HEK293 (cell line): ENCODE results near the gene KIAA1671.

Experiments
- CTCF ChIA-PET: fragments of 350-600 bp; formaldehyde crosslinking; extraction: SDS; loops from one replicate; lab custom pipeline; 2021; ENCODE audit warnings: antibody characterized with exemption; lab: Yijun Ruan, JAX
- POLR2A ChIA-PET: fragments of 300-600 bp; formaldehyde crosslinking; extraction: SDS; loops from one replicate; lab custom pipeline; 2020; ENCODE audit warnings: antibody characterized with exemption, inconsistent platforms; lab: Yijun Ruan, JAX
- H3K27ac ChIP-seq: fragments of 200-500 bp; sonication (Bioruptor generic); 2 replicates; pipeline ENCODE4 v1.5.1; 2014; ENCODE audit warnings: low read depth, low read length, control low read depth, inconsistent platforms; ENCODE audit errors: extremely low read depth
- H3K36me3 ChIP-seq, 2 experiments: fragments of 200-500 bp in 1 of 2; sonication (Bioruptor generic) in 1 of 2; 1 replicate in 1 of 2; 2 replicates in 1 of 2; pipeline ENCODE4 v1.5.1; 2014 to 2017; ENCODE audit warnings: inconsistent platforms in 2 of 2, low read length in 2 of 2; ENCODE audit not compliant: control insufficient read depth in 2 of 2, insufficient read depth in 1 of 2
- H3K4me1 ChIP-seq: fragments of 200-500 bp; sonication (Bioruptor generic); 2 replicates; pipeline ENCODE4 v1.5.1; 2014; ENCODE audit warnings: mild to moderate bottlenecking, low read length, inconsistent platforms; ENCODE audit not compliant: control insufficient read depth, insufficient read depth
- H3K4me3 ChIP-seq: 2 replicates; pipeline ENCODE4 v1.5.1; 2011; ENCODE audit warnings: low read depth, mild to moderate bottlenecking, control low read depth, low read length, moderate library complexity
- H3K9me3 ChIP-seq: fragments of 200-500 bp; sonication (Bioruptor generic); 2 replicates; pipeline ENCODE4 v1.5.1; 2014; ENCODE audit warnings: low read depth, low read length, inconsistent platforms; ENCODE audit not compliant: control insufficient read depth, insufficient read depth
- BCL11A ChIP-seq: fragments of 450-650 bp; formaldehyde crosslinking; IDR thresholded peaks from 2 replicates; pipeline ENCODE4 v1.5.1; 2016; ENCODE audit warnings: low read depth, missing biosample characterization, missing genetic modification characterization
- CTCF ChIP-seq: fragments of 450-650 bp; formaldehyde crosslinking; IDR thresholded peaks from 2 replicates; pipeline ENCODE4 v1.5.1; 2016; ENCODE audit warnings: missing biosample characterization, missing genetic modification characterization
- ELK4 ChIP-seq: IDR thresholded peaks from 2 replicates; pipeline ENCODE4 v1.6.1; 2011; ENCODE audit warnings: mild to moderate bottlenecking, low read depth, low read length, borderline replicate concordance
- GLI2 ChIP-seq: fragments of 450-650 bp; formaldehyde crosslinking; IDR thresholded peaks from 2 replicates; pipeline ENCODE4; 2017; ENCODE audit warnings: missing biosample characterization, missing genetic modification characterization, low read depth, borderline replicate concordance
- HIC1 ChIP-seq: fragments of 450-650 bp; formaldehyde crosslinking; IDR thresholded peaks from 2 replicates; pipeline ENCODE4 v1.5.1; 2016; ENCODE audit warnings: missing biosample characterization, missing genetic modification characterization
- KLF7 ChIP-seq: fragments of 450-650 bp; formaldehyde crosslinking; IDR thresholded peaks from 2 replicates; pipeline ENCODE4 v1.5.1; 2016; ENCODE audit warnings: missing biosample characterization, missing genetic modification characterization, borderline replicate concordance
- SCRT2 ChIP-seq: fragments of 450-650 bp; formaldehyde crosslinking; IDR thresholded peaks from 2 replicates; pipeline ENCODE4 v1.5.1; 2016; ENCODE audit warnings: missing biosample characterization, missing genetic modification characterization
- ZFHX2 ChIP-seq: fragments of 450-650 bp; formaldehyde crosslinking; conservative IDR thresholded peaks from 2 replicates; pipeline ENCODE4 v1.5.1; 2016; ENCODE audit warnings: missing biosample characterization, missing genetic modification characterization
- ZNF155 ChIP-seq: fragments of 450-650 bp; formaldehyde crosslinking; IDR thresholded peaks from 2 replicates; pipeline ENCODE4 v1.5.1; 2016; ENCODE audit warnings: missing biosample characterization, missing genetic modification characterization
- ZNF184 ChIP-seq: fragments of 450-650 bp; IDR thresholded peaks from 2 replicates; pipeline ENCODE4 v1.5.1; 2018; ENCODE audit warnings: missing biosample characterization, mild to moderate bottlenecking, missing genetic modification characterization
- ZNF214 ChIP-seq: fragments of 450-650 bp; formaldehyde crosslinking; IDR thresholded peaks from 2 replicates; pipeline ENCODE4 v1.5.1; 2017; ENCODE audit warnings: missing biosample characterization, mild to moderate bottlenecking, missing genetic modification characterization, borderline replicate concordance
- ZNF248 ChIP-seq: fragments of 450-650 bp; formaldehyde crosslinking; IDR thresholded peaks from 2 replicates; pipeline ENCODE4 v1.5.1; 2017; ENCODE audit warnings: missing biosample characterization, missing genetic modification characterization
- ZNF366 ChIP-seq: fragments of 450-650 bp; formaldehyde crosslinking; conservative IDR thresholded peaks from 2 replicates; pipeline ENCODE4 v1.5.1; 2016; ENCODE audit warnings: missing biosample characterization, missing genetic modification characterization
- ZNF404 ChIP-seq: fragments of 450-650 bp; formaldehyde crosslinking; IDR thresholded peaks from 2 replicates; pipeline ENCODE4 v1.5.1; 2017; ENCODE audit warnings: missing biosample characterization, missing genetic modification characterization
- ZNF514 ChIP-seq: fragments of 450-650 bp; formaldehyde crosslinking; IDR thresholded peaks from 2 replicates; pipeline ENCODE4 v1.5.1; 2016; ENCODE audit warnings: missing biosample characterization, missing genetic modification characterization
- ZNF561 ChIP-seq: fragments of 450-650 bp; IDR thresholded peaks from 2 replicates; pipeline ENCODE4 v1.5.1; 2018; ENCODE audit warnings: missing biosample characterization, missing genetic modification characterization, borderline replicate concordance
- ZNF571 ChIP-seq: fragments of 450-650 bp; formaldehyde crosslinking; IDR thresholded peaks from 2 replicates; pipeline ENCODE4 v1.5.0; 2017; ENCODE audit warnings: missing biosample characterization, missing genetic modification characterization
- ZNF585B ChIP-seq: fragments of 450-650 bp; formaldehyde crosslinking; IDR thresholded peaks from 2 replicates; pipeline ENCODE4 v1.5.1; 2016; ENCODE audit warnings: missing biosample characterization, missing genetic modification characterization
- ZNF596 ChIP-seq: fragments of 450-650 bp; IDR thresholded peaks from 2 replicates; pipeline ENCODE4 v1.5.0; 2018; ENCODE audit warnings: missing biosample characterization, mild to moderate bottlenecking, missing genetic modification characterization, moderate library complexity
- ZNF600 ChIP-seq: fragments of 450-650 bp; formaldehyde crosslinking; IDR thresholded peaks from 2 replicates; pipeline ENCODE4 v1.5.1; 2016; ENCODE audit warnings: missing biosample characterization, missing genetic modification characterization
- ZNF654 ChIP-seq: fragments of 450-650 bp; formaldehyde crosslinking; IDR thresholded peaks from 2 replicates; pipeline ENCODE4 v1.5.1; 2016; ENCODE audit warnings: low read depth, missing biosample characterization, missing genetic modification characterization
- ZNF768 ChIP-seq: fragments of 450-650 bp; formaldehyde crosslinking; IDR thresholded peaks from 2 replicates; pipeline ENCODE4 v1.5.1; 2018; ENCODE audit warnings: missing biosample characterization, mild to moderate bottlenecking, missing genetic modification characterization
- ZNF776 ChIP-seq: fragments of 450-650 bp; formaldehyde crosslinking; IDR thresholded peaks from 2 replicates; pipeline ENCODE4 v1.5.0; 2017; ENCODE audit warnings: missing biosample characterization, missing genetic modification characterization, borderline replicate concordance
- ZNF830 ChIP-seq: fragments of 450-650 bp; IDR thresholded peaks from 2 replicates; pipeline ENCODE4 v1.5.0; 2018; ENCODE audit warnings: missing biosample characterization, missing genetic modification characterization, low read depth, mild to moderate bottlenecking, moderate library complexity
- ZSCAN16 ChIP-seq: fragments of 450-650 bp; formaldehyde crosslinking; IDR thresholded peaks from 2 replicates; pipeline ENCODE4 v1.5.1; 2016; ENCODE audit warnings: missing biosample characterization, missing genetic modification characterization
- ZSCAN4 ChIP-seq: fragments of 450-650 bp; formaldehyde crosslinking; IDR thresholded peaks from 2 replicates; pipeline ENCODE4 v1.5.1; 2017; ENCODE audit warnings: missing biosample characterization, missing genetic modification characterization
- TF ChIP-seq, protein P1 (sequence below): fragments of 450-650 bp; formaldehyde crosslinking; IDR thresholded peaks from 2 replicates; pipeline ENCODE4 v1.5.1; 2017; ENCODE audit warnings: missing biosample characterization, mild to moderate bottlenecking, missing genetic modification characterization, moderate library complexity
- TF ChIP-seq, protein P2 (sequence below): fragments of 450-650 bp; formaldehyde crosslinking; IDR thresholded peaks from 2 replicates; pipeline ENCODE4 v1.5.1; 2016; ENCODE audit warnings: missing biosample characterization, missing genetic modification characterization

The KIAA1671 gene

GRCh38 chr22:25207553-25208157 lies 255.1 kb downstream of the KIAA1671 start (continued):
- no peak for TF ChIP-seq ZNF600
- no peak for TF ChIP-seq BCL11A (tag by site-specific recombination)
- no peak for TF ChIP-seq ZNF596 (tag by site-specific recombination)
- TF ChIP-seq KLF7 (tag by site-specific recombination) = no peak
- no peak for TF ChIP-seq ZNF214 (tag by site-specific recombination)
- no peak for TF ChIP-seq ZNF514
- no peak for TF ChIP-seq ZNF654
- TF ChIP-seq ZNF248 (tag by site-specific recombination) = no peak
- TF ChIP-seq ZFHX2 = peak; percentile 55
- TF ChIP-seq SCRT2 = no peak
- no peak for TF ChIP-seq GLI2
- TF ChIP-seq, protein P1, sequence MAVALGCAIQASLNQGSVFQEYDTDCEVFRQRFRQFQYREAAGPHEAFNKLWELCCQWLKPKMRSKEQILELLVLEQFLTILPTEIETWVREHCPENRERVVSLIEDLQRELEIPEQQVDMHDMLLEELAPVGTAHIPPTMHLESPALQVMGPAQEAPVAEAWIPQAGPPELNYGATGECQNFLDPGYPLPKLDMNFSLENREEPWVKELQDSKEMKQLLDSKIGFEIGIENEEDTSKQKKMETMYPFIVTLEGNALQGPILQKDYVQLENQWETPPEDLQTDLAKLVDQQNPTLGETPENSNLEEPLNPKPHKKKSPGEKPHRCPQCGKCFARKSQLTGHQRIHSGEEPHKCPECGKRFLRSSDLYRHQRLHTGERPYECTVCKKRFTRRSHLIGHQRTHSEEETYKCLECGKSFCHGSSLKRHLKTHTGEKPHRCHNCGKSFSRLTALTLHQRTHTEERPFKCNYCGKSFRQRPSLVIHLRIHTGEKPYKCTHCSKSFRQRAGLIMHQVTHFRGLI = no peak
- no peak for TF ChIP-seq ZNF155 (tag by site-specific recombination)
- TF ChIP-seq ZNF830 (tag by site-specific recombination) = no peak
- peak; percentile 93 for TF ChIP-seq ZNF366
- TF ChIP-seq CTCF (tag by site-specific recombination) = no peak
- no peak for TF ChIP-seq ZNF585B
- TF ChIP-seq ZNF776 = no peak
- TF ChIP-seq ZNF571 (tag by site-specific recombination) = no peak
- no peak for TF ChIP-seq HIC1
- TF ChIP-seq, all 188 proteins: peak for 4

- H3K4me3 ChIP-seq = no peak overlapping the region
- ChIA-PET CTCF (no interaction called here), POLR2A (no interaction called here)
- no peaks in the 10 kb centered on the region for H3K9me3 ChIP-seq
- H3K36me3 ChIP-seq = no peaks in the 10 kb centered on the region
- no peaks in the 10 kb centered on the region for H3K4me1 ChIP-seq
- H3K27ac ChIP-seq = no peak overlapping the region
- TF ChIP-seq ZNF561 (tag by site-specific recombination) = no peak
- TF ChIP-seq ZNF768 = no peak
- no peak for TF ChIP-seq ELK4
- no peak for TF ChIP-seq ZNF248 (tag by site-specific recombination)
- no peak for TF ChIP-seq ZNF404 (tag by site-specific recombination)
- TF ChIP-seq, protein P2, sequence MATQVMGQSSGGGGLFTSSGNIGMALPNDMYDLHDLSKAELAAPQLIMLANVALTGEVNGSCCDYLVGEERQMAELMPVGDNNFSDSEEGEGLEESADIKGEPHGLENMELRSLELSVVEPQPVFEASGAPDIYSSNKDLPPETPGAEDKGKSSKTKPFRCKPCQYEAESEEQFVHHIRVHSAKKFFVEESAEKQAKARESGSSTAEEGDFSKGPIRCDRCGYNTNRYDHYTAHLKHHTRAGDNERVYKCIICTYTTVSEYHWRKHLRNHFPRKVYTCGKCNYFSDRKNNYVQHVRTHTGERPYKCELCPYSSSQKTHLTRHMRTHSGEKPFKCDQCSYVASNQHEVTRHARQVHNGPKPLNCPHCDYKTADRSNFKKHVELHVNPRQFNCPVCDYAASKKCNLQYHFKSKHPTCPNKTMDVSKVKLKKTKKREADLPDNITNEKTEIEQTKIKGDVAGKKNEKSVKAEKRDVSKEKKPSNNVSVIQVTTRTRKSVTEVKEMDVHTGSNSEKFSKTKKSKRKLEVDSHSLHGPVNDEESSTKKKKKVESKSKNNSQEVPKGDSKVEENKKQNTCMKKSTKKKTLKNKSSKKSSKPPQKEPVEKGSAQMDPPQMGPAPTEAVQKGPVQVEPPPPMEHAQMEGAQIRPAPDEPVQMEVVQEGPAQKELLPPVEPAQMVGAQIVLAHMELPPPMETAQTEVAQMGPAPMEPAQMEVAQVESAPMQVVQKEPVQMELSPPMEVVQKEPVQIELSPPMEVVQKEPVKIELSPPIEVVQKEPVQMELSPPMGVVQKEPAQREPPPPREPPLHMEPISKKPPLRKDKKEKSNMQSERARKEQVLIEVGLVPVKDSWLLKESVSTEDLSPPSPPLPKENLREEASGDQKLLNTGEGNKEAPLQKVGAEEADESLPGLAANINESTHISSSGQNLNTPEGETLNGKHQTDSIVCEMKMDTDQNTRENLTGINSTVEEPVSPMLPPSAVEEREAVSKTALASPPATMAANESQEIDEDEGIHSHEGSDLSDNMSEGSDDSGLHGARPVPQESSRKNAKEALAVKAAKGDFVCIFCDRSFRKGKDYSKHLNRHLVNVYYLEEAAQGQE (tag by site-specific recombination) = no peak
- TF ChIP-seq ZSCAN4 = no peak
- TF ChIP-seq KLF7 (tag by site-specific recombination) = no peak
- no peak for TF ChIP-seq ZNF184 (tag by site-specific recombination)
- TF ChIP-seq ZSCAN16 = no peak
Observed at GRCh38 chr22:25208328-25208727, 255.8 kb downstream of the KIAA1671 start.
